DOHH2 (cell line): ENCODE data around the gene ADAMTSL5.

ENCODE experiments used
- H3F3A ChIP-seq: fragments of 200-600 bp; sonication (generic), shearing (Covaris generic); 2 replicates; pipeline ENCODE4 v1.6.0; 2016; ENCODE audit warnings: antibody characterized with exemption, mild to moderate bottlenecking; ENCODE audit not compliant: control insufficient read depth, insufficient read depth
- H3K27ac ChIP-seq: fragments of 200-600 bp; sonication (generic); 2 replicates; pipeline ENCODE4 v1.5.1; 2014; ENCODE audit warnings: low read depth, mild to moderate bottlenecking, low read length, moderate library complexity
- H3K27me3 ChIP-seq: fragments of 200-600 bp; sonication (generic); 2 replicates; pipeline ENCODE4 v1.6.1; 2014; ENCODE audit warnings: mild to moderate bottlenecking, low read length, mixed read lengths; ENCODE audit not compliant: control insufficient read depth
- H3K36me3 ChIP-seq: fragments of 200-600 bp; sonication (generic); 2 replicates; pipeline ENCODE4 v1.6.1; 2014; ENCODE audit warnings: mild to moderate bottlenecking, low read length, moderate library complexity, mixed read lengths; ENCODE audit not compliant: control insufficient read depth
- H3K4me1 ChIP-seq: fragments of 200-600 bp; sonication (generic); 2 replicates; pipeline ENCODE4 v1.6.1; 2014; ENCODE audit warnings: mild to moderate bottlenecking, low read length, mixed read lengths; ENCODE audit not compliant: control insufficient read depth
- H3K4me2 ChIP-seq: fragments of 200-600 bp; sonication (generic); 2 replicates; pipeline ENCODE4 v1.6.0; 2014; ENCODE audit warnings: mild to moderate bottlenecking, low read length, moderate library complexity
- H3K4me3 ChIP-seq: fragments of 200-600 bp; sonication (generic); 2 replicates; pipeline ENCODE4 v1.5.1; 2014; ENCODE audit warnings: mild to moderate bottlenecking, low read length, mixed read lengths
- H3K79me2 ChIP-seq: fragments of 200-600 bp; sonication (generic); 2 replicates; pipeline ENCODE4 v1.6.1; 2014; ENCODE audit warnings: mild to moderate bottlenecking, low read length, mixed read lengths; ENCODE audit not compliant: control insufficient read depth
- H3K9me2 ChIP-seq: fragments of 200-600 bp; sonication (generic); replicated peaks from 2 replicates; pipeline ENCODE4 v1.6.1; 2014; ENCODE audit warnings: mild to moderate bottlenecking, low read length, mixed read lengths; ENCODE audit not compliant: control insufficient read depth
- H3K9me3 ChIP-seq: fragments of 200-600 bp; sonication (generic); 2 replicates; pipeline ENCODE4 v1.6.1; 2014; ENCODE audit warnings: antibody characterized with exemption, low read length, mixed read lengths; ENCODE audit not compliant: control insufficient read depth, insufficient read depth
- H4K20me1 ChIP-seq: fragments of 200-600 bp; sonication (generic); 2 replicates; pipeline ENCODE4 v1.6.0; 2014; ENCODE audit warnings: low read depth, mild to moderate bottlenecking, antibody characterized with exemption, low read length, moderate library complexity; ENCODE audit not compliant: control insufficient read depth, insufficient read depth
- CTCF ChIP-seq: fragments of 200-600 bp; sonication (generic); IDR thresholded peaks from one replicate; pipeline ENCODE4 v1.5.1; 2014; ENCODE audit warnings: antibody characterized with exemption, mild to moderate bottlenecking, low read depth, low read length; ENCODE audit not compliant: poor library complexity, severe bottlenecking
- EZH2phosphoT487 ChIP-seq: fragments of 200-600 bp; sonication (generic); IDR thresholded peaks from 2 replicates; pipeline ENCODE4 v1.6.1; 2017; ENCODE audit warnings: borderline replicate concordance, mild to moderate bottlenecking, antibody characterized with exemption, low read length, moderate library complexity, mixed read lengths

Gene ADAMTSL5

GRCh38 chr19:1490311-1491113 is 22.3 kb downstream of the ADAMTSL5 start, which contains the start of gene PCSK4:
Gene PCSK4, minus strand, starts transcription at chr19:1490350. Its CDS starts 4 bp downstream, at chr19:1490346.
- TF ChIP-seq EZH2phosphoT487 (no peak), CTCF (no peak)
- Histone ChIP-seq H3K79me2 (no peaks in the 10 kb centered on the region), H3K27ac (peak within 1 kb of the TSS; percentile 35; the same call in 1 of the 2 replicates), H3K4me3 (peak within 1 kb of the TSS; percentile 88), H3K27me3 (no peaks in the 10 kb centered on the region), H4K20me1 (0 out of 2 replicates have a peak, but pooled peaks cover 3% of the 10 kb centered on the region), H3K36me3 (no peaks in the 10 kb centered on the region), H3K4me2 (peak within 1 kb of the TSS; percentile 94), H3K9me3 (no peaks in the 10 kb centered on the region), H3K9me2 (no peaks in the 10 kb centered on the region), H3K4me1 (peaks cover 15% of the 10 kb centered on the region), H3F3A (no peaks in the 10 kb centered on the region)

- Histone ChIP-seq H3K9me3 (no peaks in the 10 kb centered on the region), H3K4me2 (peak overlapping the region; percentile 94), H3K4me1 (peaks cover 15% of the 10 kb centered on the region), H3K9me2 (no peaks in the 10 kb centered on the region), H3K27me3 (no peaks in the 10 kb centered on the region), H3K36me3 (no peaks in the 10 kb centered on the region), H4K20me1 (0 out of 2 replicates have a peak, but pooled peaks cover 3% of the 10 kb centered on the region), H3K4me3 (peak overlapping the region; percentile 88), H3F3A (no peaks in the 10 kb centered on the region), H3K79me2 (no peaks in the 10 kb centered on the region), H3K27ac (peak overlapping the region; percentile 35; the same call in 1 of the 2 replicates)
- TF ChIP-seq CTCF (no peak), EZH2phosphoT487 (no peak)
Measured at GRCh38 chr19:1489463-1490310, 23.1 kb downstream of the ADAMTSL5 start.

GRCh38 chr19:1488282-1488601 is 24.6 kb downstream of the ADAMTSL5 start:
- H3K36me3 ChIP-seq: no peaks in the 10 kb centered on the region
- no peaks in the 10 kb centered on the region for H3F3A ChIP-seq
- 0 out of 2 replicates have a peak, but pooled peaks cover 3% of the 10 kb centered on the region for H4K20me1 ChIP-seq
- H3K9me2 ChIP-seq: no peaks in the 10 kb centered on the region
- no peaks in the 10 kb centered on the region for H3K79me2 ChIP-seq
- H3K27ac ChIP-seq: no peak overlapping the region
- peaks cover 15% of the 10 kb centered on the region for H3K4me1 ChIP-seq
- TF ChIP-seq CTCF (no peak), EZH2phosphoT487 (no peak)
- H3K4me3 ChIP-seq: no peak overlapping the region
- no peaks in the 10 kb centered on the region for H3K9me3 ChIP-seq
- no peaks in the 10 kb centered on the region for H3K27me3 ChIP-seq
- H3K4me2 ChIP-seq: no peak overlapping the region
